A549 (cell line): ENCODE data around the gene S100A9.

Experiments used
- CBX2 ChIP-seq: fragments of 200-600 bp; sonication (generic); IDR thresholded peaks from 2 replicates; pipeline ENCODE4 v1.6.1; 2016; ENCODE audit warnings: low read depth, mild to moderate bottlenecking, borderline replicate concordance
- CBX8 ChIP-seq: fragments of 200-600 bp; sonication (generic); IDR thresholded peaks from 2 replicates; pipeline ENCODE4 v1.6.1; 2016
- CHD2 ChIP-seq: fragments of 150-350 bp; IDR thresholded peaks from 2 replicates; pipeline ENCODE4 v1.6.1; 2014; ENCODE audit warnings: low read length; ENCODE audit not compliant: partially characterized antibody
- CHD4 ChIP-seq: fragments of 200-600 bp; sonication (generic); IDR thresholded peaks from 2 replicates; pipeline ENCODE4 v1.6.1; 2016; ENCODE audit warnings: antibody characterized with exemption, mild to moderate bottlenecking, borderline replicate concordance
- EP300 ChIP-seq, 2 experiments: fragments of >200 bp; sonication (Bioruptor Twin); formaldehyde crosslinking; IDR thresholded peaks; 2 replicates in 1 of 2; 3 replicates in 1 of 2; pipeline ENCODE4 v1.6.1; 2016 to 2017
- JUN ChIP-seq, 2 experiments: fragments of >200 bp; sonication (Bioruptor Twin); formaldehyde crosslinking; IDR thresholded peaks; 2 replicates in 1 of 2; 3 replicates in 1 of 2; pipeline ENCODE4 v1.6.1; 2016 to 2017
- KDM1A ChIP-seq: fragments of 200-600 bp; sonication (generic); IDR thresholded peaks from 2 replicates; pipeline ENCODE4 v1.6.1; 2016; ENCODE audit warnings: low read depth, mild to moderate bottlenecking
- NFE2L2 ChIP-seq: fragments of 150-350 bp; conservative IDR thresholded peaks from 2 replicates; pipeline ENCODE4 v1.6.1; 2014; ENCODE audit warnings: low read length
- POLR2A ChIP-seq: IDR thresholded peaks from 2 replicates; pipeline ENCODE4 v1.6.1; 2012; ENCODE audit warnings: mild to moderate bottlenecking, low read length
- RAD21 ChIP-seq, 2 experiments: fragments of >200 bp in 1 of 2; sonication (Bioruptor Twin) in 1 of 2; formaldehyde crosslinking in 1 of 2; IDR thresholded peaks in 1 of 2; conservative IDR thresholded peaks in 1 of 2; 2 replicates in 1 of 2; 3 replicates in 1 of 2; pipeline ENCODE4 v1.6.1; 2012 to 2018; ENCODE audit warnings: inconsistent platforms in 1 of 2
- RNF2 ChIP-seq: fragments of 200-600 bp; sonication (generic); IDR thresholded peaks from 2 replicates; pipeline ENCODE4 v1.6.1; 2016; ENCODE audit warnings: low read depth, mild to moderate bottlenecking, antibody characterized with exemption, moderate library complexity, borderline replicate concordance
- SMC3 ChIP-seq: fragments of >200 bp; sonication (Bioruptor Twin); formaldehyde crosslinking; IDR thresholded peaks from 3 replicates; pipeline ENCODE4 v1.6.1; 2018; ENCODE audit warnings: inconsistent platforms
- TF ChIP-seq, protein P1 (sequence below): fragments of >200 bp; sonication (Bioruptor Twin); formaldehyde crosslinking; IDR thresholded peaks from 3 replicates; pipeline ENCODE4 v1.5.1; 2016
- TF ChIP-seq, protein P2 (sequence below): fragments of 450-650 bp; IDR thresholded peaks from 2 replicates; pipeline ENCODE4 v1.6.1; 2014; ENCODE audit warnings: antibody characterized with exemption

DNA sequence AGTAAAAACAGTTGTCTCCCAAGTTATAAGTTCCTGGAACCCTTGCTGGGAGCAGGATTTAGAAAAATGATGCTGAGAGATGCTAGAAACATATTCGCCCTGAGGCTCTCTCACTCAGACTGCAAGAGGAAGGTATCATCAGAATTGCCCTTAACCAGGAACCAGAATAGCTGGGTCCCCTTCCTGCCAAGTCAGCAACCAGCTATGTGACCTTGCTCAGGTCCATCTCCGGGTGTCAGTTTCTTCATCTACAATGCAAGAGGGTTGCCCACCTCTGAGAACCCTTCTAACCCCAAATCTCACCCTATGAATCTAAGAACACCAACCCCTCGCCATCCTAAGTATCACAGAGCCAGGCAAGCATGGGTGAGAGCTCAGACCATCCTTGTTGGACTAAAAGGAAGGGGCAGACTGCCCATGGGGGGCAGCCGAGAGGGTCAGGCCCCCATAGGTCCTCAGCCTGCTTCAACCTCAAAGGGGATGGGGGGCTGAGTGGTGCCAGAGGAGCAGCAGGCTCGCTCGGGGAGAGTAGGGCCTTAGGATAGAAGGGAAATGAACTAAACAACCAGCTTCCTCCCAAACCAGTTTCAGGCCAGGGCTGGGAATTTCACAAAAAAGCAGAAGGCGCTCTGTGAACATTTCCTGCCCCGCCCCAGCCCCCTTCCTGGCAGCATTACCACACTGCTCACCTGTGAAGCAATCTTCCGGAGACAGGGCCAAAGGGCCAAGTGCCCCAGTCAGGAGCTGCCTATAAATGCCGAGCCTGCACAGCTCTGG is 390 bp upstream of the S100A9 start:
- TF ChIP-seq POLR2A, result no peak
- TF ChIP-seq CHD2, result no peak
- TF ChIP-seq, protein P1, sequence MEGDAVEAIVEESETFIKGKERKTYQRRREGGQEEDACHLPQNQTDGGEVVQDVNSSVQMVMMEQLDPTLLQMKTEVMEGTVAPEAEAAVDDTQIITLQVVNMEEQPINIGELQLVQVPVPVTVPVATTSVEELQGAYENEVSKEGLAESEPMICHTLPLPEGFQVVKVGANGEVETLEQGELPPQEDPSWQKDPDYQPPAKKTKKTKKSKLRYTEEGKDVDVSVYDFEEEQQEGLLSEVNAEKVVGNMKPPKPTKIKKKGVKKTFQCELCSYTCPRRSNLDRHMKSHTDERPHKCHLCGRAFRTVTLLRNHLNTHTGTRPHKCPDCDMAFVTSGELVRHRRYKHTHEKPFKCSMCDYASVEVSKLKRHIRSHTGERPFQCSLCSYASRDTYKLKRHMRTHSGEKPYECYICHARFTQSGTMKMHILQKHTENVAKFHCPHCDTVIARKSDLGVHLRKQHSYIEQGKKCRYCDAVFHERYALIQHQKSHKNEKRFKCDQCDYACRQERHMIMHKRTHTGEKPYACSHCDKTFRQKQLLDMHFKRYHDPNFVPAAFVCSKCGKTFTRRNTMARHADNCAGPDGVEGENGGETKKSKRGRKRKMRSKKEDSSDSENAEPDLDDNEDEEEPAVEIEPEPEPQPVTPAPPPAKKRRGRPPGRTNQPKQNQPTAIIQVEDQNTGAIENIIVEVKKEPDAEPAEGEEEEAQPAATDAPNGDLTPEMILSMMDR, result no peak
- TF ChIP-seq NFE2L2, result no peak
- TF ChIP-seq JUN (IDR thresholded peaks at IDR 0.05), result no peak
- TF ChIP-seq RNF2, result no peak
- TF ChIP-seq EP300 (IDR thresholded peaks at IDR 0.05), result no peak
- no peak for TF ChIP-seq CBX2
- no peak for TF ChIP-seq KDM1A
- TF ChIP-seq, protein P2, sequence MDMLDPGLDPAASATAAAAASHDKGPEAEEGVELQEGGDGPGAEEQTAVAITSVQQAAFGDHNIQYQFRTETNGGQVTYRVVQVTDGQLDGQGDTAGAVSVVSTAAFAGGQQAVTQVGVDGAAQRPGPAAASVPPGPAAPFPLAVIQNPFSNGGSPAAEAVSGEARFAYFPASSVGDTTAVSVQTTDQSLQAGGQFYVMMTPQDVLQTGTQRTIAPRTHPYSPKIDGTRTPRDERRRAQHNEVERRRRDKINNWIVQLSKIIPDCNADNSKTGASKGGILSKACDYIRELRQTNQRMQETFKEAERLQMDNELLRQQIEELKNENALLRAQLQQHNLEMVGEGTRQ, result no peak
- no peak for TF ChIP-seq CBX8
- no peak for TF ChIP-seq SMC3
- TF ChIP-seq CHD4, result no peak
- TF ChIP-seq RAD21 (conservative IDR thresholded peaks at IDR 0.05 in 1 of 2, IDR thresholded peaks at IDR 0.05 in 1 of 2), result no peak
